HG03521 (cell line): Measurements from ENCODE around the gene CDKN2AIP.
"Not testable (repeated sequence)": the region's sequence is repeated elsewhere in the genome, so short reads cannot be mapped to it uniquely, and the experiment has no call there.

ENCODE experiments used
- ATAC-seq: cut with Tn5 transposase; IDR thresholded peaks from one replicate; pipeline ENCODE4 v1.9.1; 2021; ENCODE audit warnings: mild to moderate bottlenecking, moderate library complexity; ENCODE audit not compliant: unreplicated experiment

The CDKN2AIP gene

GRCh38 chr4:183445097-183445428 is 627 bp downstream of the CDKN2AIP start:
- peak; percentile 13 for ATAC-seq

- ATAC-seq: no peak
Measured at GRCh38 chr4:183447646-183448045, 3.2 kb downstream of the CDKN2AIP start.

GRCh38 chr4:183448436-183448835 is 4.0 kb downstream of the CDKN2AIP start:
- no peak for ATAC-seq

GRCh38 chr4:183449193-183449882 is 4.9 kb downstream of the CDKN2AIP start:
- no peak for ATAC-seq

DNA sequence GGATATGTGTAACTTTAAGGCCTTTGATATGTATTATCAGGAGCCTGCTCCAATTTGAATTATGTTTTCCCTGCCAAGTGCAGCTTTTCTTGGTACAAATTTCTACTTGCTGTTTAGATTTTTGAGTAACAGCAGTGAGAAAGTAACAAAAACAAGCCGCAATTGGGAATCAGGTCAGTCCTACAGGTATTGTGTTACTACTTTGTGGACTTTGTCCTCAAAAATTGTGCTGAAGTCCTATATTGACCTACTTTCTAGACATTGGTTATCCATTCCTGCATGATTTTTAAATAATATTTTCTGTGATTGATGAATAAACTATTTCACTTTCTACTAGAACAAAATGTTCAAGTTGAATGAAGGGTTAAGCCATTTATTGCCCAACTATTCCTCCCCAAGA is 5.7 kb downstream of the CDKN2AIP start:
- no peak for ATAC-seq

DNA sequence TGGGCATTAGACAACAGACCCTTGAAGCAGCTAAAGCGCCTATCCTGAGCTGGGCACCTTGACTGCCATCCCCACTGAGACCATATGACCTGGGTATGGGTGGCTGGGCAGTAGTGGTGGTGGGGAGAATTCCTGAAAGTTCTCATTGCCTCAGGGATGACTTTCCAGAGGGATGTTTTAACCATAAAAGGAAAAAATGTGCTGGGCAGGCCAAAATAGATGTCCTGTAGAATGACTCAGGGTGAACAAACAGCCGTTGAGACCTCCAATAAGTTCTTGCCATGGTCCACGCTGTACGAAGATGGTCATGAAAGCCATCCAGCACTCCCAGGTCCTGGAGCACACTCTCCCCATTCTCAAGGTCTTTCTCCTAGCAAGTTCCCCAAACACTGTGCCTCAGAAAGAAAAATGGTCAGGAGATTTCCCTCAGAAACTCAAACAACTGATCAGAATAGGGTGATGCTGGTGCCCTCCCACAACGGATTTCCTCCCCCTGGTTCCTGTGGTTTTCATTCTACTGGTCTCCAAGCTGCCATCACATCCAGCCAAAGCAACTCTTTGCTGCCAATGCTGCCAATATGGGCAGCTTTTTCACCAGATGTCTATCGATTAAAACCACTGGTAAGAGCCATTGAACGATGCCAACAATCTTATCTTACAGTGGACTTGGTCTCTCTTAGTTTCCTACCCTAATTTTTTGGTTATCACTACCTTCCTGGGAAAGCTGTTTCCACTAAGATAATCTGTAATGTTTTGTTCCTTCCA is 11.2 kb downstream of the CDKN2AIP start:
- no peak for ATAC-seq

GRCh38 chr4:183458005-183458404 is 13.6 kb downstream of the CDKN2AIP start:
- no peak for ATAC-seq

GRCh38 chr4:183463903-183464619 is 19.6 kb downstream of the CDKN2AIP start:
- ATAC-seq: not testable (repeated sequence)

- ATAC-seq: not testable (repeated sequence)
Measured at GRCh38 chr4:183465879-183466278, 21.4 kb downstream of the CDKN2AIP start.

DNA sequence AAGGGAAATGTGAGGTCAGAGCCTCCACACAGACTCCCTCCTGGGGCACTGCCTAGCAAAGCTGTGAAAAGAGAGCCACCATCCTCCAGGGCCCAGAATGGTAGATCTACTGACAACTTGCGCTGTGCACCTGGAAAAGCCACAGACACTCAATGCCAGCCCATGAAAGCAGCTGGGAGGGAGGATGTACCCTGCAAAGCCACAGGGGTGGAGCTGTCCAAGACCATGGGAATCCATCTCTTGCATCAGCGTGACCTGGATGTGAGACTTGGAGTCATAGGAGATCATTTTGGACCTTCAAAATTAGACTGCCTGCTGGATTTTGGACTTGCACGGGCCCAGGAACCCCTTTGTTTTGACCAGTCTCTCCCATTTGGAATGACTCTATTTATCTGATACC is 22.8 kb downstream of the CDKN2AIP start:
- ATAC-seq: no peak

DNA sequence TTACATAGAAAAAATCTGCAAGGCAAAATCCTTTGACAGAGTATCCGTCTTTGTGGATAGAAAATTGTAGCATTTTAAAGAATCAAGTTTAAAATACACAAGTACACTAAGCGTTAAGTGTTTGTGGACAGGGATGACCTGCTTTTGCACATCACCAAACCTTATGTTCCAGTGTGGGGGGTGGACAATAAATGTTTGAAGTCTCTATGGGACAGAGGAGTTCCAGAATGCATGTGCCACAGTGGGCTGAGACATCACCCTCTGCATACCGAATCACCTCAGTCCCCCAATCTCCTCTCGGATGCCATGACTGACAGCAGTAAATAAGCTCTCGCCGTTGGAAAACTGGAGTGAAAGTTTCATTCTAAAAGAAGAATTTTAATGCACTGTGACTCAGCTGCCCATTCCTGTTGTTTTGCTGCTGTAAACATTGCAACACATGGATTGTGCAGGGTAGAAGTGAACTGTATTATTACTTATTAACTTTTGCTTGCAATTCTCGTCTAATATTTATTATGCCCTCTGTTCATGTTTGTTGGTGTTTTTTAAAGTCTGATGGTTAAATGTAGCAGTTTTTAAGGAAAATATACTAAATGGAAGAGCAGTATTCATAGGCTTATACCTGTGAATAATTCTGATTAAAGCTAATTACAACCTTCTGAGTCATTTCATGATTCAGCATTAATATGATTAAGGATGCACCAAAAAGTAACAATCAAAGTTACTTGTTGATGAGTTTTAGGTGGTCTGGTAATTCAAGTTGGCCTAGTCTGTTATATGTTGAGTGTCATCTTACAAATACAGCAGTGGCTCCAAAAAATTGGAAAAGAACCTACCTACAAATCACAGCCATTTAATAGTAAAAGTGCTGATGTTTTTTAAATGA is 24.0 kb downstream of the CDKN2AIP start:
- ATAC-seq: no peak

- no peak for ATAC-seq
Measured at GRCh38 chr4:183469285-183469684, 24.8 kb downstream of the CDKN2AIP start.

DNA sequence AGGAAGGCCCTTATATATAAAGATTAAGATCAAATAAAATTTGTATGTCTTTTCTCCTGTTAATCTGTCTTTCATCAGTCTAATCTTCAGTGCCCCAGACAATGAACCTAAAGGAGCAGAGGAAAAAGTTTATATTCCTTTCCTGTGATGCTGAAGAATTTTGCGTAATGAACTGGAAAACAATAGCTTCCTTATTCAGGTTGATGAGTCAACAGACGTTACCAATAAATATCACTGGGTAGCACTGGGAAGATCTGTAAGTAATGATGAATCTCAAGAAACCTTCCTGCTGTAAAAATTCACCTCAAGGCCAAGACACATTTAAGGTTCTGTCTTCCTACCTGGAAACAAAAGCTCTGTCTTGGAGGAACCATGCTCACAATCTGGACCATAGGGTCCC is 25.5 kb downstream of the CDKN2AIP start:
- ATAC-seq: no peak

DNA sequence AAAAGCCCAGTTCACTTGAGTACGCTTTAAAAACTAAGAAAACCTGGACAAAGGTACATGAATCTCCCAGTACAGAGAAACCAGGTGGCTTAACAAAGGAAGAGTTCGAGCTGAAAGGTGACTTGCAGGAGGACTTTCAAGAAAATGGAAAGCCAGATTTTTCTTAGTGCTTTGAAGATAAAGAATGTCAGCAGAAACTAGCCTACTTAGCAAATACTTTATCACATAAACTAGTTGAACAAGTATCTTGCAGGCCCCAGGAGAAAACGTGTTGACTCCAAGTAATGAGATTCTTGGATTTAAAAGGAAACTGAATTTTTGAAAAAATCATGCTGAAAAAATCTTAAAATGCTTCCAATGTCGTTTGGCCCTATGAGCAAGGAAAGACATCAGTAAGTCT is 26.4 kb downstream of the CDKN2AIP start:
- no peak for ATAC-seq

DNA sequence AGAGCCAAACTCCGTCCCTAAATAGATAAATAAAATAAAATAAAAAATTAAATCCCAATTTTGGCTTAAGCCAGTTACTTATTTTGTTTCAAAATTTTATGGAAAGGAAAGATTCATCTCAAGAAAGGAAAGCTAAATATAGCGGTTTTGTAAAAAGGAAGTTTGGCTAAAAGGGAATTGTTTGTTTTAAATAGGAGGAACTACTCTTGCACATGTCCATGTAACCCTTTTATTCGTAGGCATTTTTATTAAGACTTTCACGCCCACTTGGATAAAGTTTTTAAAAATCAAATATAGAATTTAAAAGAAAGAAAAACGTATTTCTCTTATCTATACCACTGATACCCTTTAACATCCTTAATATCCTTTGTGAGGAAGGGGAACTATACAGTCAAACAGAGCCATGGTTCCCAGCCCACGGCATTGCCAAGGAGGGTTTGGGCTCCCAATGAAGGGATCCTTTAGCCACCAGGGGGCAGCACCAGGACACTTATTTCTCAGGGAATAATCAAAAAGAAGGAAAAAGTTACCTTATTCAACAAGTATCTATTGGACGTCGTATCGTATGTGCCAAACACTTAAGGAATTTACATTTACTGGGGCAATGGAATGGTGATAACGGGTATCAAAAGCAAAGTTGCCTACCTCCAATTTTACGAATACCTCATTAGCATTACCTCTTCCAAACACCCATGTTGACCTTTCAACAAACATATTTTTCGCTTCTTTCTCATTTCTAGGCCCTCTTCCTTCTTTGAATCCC is 27.7 kb downstream of the CDKN2AIP start:
- peak; percentile 81 for ATAC-seq

DNA sequence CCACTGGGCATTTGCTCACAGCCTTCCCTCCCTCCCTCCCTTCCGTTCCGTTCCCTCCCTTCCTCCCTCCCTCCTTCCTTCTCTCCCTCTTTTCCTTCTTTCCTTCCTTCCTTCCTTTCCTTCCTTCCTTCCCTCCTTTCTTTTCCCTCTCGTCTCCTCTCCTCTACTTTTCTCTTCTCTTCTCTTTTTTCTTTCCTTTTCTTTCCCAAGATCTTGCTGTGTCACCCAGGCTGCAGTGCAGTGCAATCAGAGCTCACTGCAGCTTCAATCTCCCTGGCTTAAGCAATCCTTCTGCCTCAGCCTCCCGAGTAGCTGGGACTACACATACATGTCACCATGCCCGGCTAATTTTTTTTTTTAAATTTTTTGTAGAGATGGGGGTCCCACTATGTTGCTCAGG is 33.7 kb downstream of the CDKN2AIP start:
- no peak for ATAC-seq

- no peak for ATAC-seq
Measured at GRCh38 chr4:183478926-183479325, 34.5 kb downstream of the CDKN2AIP start.

DNA sequence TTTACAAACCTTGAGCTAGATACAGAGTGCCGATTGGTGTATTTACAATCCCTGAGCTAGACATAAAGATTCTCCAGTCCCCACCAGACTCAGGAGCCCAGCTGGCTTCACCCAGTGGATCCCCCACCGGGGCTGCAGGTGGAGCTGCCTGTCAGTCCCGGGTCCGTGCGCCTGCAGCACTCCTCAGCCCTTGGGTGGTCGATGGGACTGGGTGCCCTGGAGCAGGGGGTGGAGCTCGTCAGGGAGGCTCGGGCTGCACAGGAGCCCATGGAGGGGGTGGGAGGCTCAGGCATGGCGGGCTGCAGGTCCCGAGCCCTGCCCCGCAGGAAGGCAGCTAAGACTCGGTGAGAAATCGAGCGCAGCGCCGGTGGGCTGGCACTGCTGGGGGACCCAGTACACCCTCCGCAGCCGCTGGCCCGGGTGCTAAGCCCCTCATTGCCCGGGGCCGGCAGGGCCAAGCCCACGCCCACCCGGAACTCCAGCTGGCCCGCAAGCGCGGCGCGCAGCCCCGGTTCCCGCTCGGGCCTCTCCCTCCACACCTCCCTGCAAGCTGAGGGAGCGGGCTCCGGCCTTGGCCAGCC is 38.2 kb downstream of the CDKN2AIP start:
- ATAC-seq: not testable (repeated sequence)

- no peak for ATAC-seq
Measured at GRCh38 chr4:183483997-183484396, 39.6 kb downstream of the CDKN2AIP start.
